Adipocyte (in vitro differentiated cells): Measurements from ENCODE around the gene NR5A2.

ENCODE experiments used
- DNase-seq: peaks from one replicate; pipeline ENCODE4 v3.0.0-alpha.2; 2015; ENCODE audit warnings: low read depth
- H3K27me3 ChIP-seq: replicated peaks from 2 replicates; pipeline ENCODE4 v1.7.0; 2013; ENCODE audit warnings: mild to moderate bottlenecking, low read length, moderate library complexity; ENCODE audit not compliant: control insufficient read depth, insufficient read depth
- H3K36me3 ChIP-seq: 2 replicates; pipeline ENCODE4 v1.7.0; 2013; ENCODE audit warnings: low read length, mild to moderate bottlenecking, moderate library complexity; ENCODE audit not compliant: control insufficient read depth, insufficient read depth, severe bottlenecking
- H3K4me1 ChIP-seq: 2 replicates; pipeline ENCODE4 v1.7.0; 2013; ENCODE audit warnings: mild to moderate bottlenecking, low read length, moderate library complexity; ENCODE audit not compliant: control insufficient read depth, insufficient read depth
- H3K4me3 ChIP-seq: 2 replicates; pipeline ENCODE4 v1.7.0; 2013; ENCODE audit warnings: mild to moderate bottlenecking, low read length, moderate library complexity
- H3K9ac ChIP-seq: 2 replicates; pipeline ENCODE4 v1.7.0; 2013; ENCODE audit warnings: mild to moderate bottlenecking, low read length, moderate library complexity
- H3K9me3 ChIP-seq: 2 replicates; pipeline ENCODE4 v1.7.0; 2013; ENCODE audit warnings: mild to moderate bottlenecking, low read length, moderate library complexity; ENCODE audit not compliant: control insufficient read depth

The NR5A2 gene

DNA sequence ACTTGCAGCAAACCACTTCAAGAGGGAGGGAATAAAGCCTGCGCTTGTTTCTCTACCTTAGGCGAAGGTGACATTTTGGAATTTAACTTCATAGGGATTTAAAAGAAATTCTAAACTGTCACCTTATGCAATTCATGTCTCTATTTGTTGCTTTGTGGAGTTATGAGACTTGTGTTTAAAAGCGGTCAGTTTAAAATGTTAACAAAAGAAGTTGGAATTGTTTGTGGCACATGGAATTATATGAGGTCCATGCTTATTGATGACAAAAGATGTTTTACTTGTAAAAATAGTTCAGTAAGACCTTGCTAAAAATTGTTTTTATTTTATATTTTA lies 15.8 kb downstream of the NR5A2 start:
- DNase-seq, result no peak
- Histone ChIP-seq H3K4me1 (peaks cover 18% of the 10 kb centered on the region), H3K4me3 (peak overlapping the region; percentile 64), H3K9ac (no peak overlapping the region), H3K27me3 (peaks cover 72% of the 10 kb centered on the region), H3K9me3 (no peaks in the 10 kb centered on the region), H3K36me3 (no peaks in the 10 kb centered on the region)

DNA sequence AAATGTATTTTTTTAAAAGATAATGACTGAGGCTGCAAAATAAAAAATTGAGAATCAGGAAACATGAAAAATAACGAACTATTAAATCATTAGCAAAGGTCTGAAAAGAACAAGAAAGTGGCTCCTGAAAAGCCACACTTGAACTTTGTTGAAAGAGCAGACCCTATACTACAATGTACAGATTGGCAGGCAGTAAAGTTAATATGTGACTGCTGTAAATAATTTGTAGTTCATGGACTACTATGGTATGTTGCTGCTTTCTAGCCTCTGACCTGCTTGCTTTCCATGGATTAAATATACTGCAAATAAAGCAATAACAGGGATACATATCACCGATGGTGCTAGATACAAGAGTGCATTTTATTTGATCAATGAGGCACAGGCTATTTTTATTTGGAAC lies 18.6 kb downstream of the NR5A2 start:
- Histone ChIP-seq H3K9me3 (no peaks in the 10 kb centered on the region), H3K4me3 (no peak overlapping the region), H3K36me3 (no peaks in the 10 kb centered on the region), H3K27me3 (peaks cover 48% of the 10 kb centered on the region), H3K9ac (no peak overlapping the region), H3K4me1 (peaks cover 6% of the 10 kb centered on the region)
- DNase-seq, result no peak

DNA sequence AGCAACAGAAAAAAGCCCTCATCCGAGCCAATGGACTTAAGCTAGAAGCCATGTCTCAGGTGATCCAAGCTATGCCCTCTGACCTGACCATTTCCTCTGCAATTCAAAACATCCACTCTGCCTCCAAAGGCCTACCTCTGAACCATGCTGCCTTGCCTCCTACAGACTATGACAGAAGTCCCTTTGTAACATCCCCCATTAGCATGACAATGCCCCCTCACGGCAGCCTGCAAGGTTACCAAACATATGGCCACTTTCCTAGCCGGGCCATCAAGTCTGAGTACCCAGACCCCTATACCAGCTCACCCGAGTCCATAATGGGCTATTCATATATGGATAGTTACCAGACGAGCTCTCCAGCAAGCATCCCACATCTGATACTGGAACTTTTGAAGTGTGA lies 20.7 kb downstream of the NR5A2 start:
- DNase-seq, result no peak
- peaks cover 27% of the 10 kb centered on the region for H3K27me3 ChIP-seq
- H3K9me3 ChIP-seq, result no peaks in the 10 kb centered on the region
- no peak overlapping the region for H3K4me3 ChIP-seq
- no peak overlapping the region for H3K9ac ChIP-seq
- H3K36me3 ChIP-seq, result no peaks in the 10 kb centered on the region
- H3K4me1 ChIP-seq, result peaks cover 1% of the 10 kb centered on the region

DNA sequence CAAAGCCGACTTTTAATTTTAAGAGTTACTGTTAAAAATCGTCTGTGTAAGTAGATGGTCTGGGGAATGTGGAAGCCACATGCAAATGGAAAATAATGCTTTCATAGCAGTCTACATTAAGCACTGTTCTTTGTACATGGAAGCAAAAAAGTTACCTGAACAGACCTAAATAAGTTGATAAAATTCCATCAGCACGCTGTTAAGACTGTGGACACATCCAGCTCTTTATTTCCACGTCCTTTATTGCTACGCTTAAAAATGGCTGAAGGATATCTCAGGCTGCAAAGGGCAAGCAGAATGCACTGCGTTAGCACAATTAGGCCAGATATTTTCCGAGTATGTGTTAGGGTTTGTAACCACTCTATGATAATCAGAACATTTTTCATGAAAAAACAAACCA lies 22.3 kb downstream of the NR5A2 start:
- no peak for DNase-seq
- no peaks in the 10 kb centered on the region for H3K36me3 ChIP-seq
- H3K4me3 ChIP-seq, result no peak overlapping the region
- peaks cover 13% of the 10 kb centered on the region for H3K27me3 ChIP-seq
- H3K9ac ChIP-seq, result no peak overlapping the region
- H3K4me1 ChIP-seq, result peaks cover 9% of the 10 kb centered on the region
- H3K9me3 ChIP-seq, result no peaks in the 10 kb centered on the region

DNA sequence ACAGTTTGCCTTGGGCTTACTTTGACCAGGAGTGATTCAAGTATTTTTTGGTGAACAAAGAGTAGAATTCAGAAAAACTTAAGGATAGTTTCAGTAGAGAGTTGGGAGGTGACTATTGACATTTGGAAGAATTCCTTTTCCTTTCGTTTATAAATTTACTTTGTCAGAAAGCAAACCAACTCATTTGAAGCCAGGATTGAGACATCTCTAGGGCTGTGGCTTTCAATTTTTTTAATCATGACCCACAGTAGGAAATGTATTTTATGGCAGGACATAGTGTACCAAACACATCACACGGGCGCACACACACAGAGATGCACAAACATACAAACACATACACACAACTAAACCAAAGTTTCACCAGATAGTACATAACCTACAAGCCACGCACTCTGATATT lies 24.1 kb downstream of the NR5A2 start:
- Histone ChIP-seq H3K4me1 (peaks cover 9% of the 10 kb centered on the region), H3K27me3 (peaks cover 17% of the 10 kb centered on the region), H3K9ac (no peak overlapping the region), H3K4me3 (no peak overlapping the region), H3K9me3 (no peaks in the 10 kb centered on the region), H3K36me3 (no peaks in the 10 kb centered on the region)
- no peak for DNase-seq

DNA sequence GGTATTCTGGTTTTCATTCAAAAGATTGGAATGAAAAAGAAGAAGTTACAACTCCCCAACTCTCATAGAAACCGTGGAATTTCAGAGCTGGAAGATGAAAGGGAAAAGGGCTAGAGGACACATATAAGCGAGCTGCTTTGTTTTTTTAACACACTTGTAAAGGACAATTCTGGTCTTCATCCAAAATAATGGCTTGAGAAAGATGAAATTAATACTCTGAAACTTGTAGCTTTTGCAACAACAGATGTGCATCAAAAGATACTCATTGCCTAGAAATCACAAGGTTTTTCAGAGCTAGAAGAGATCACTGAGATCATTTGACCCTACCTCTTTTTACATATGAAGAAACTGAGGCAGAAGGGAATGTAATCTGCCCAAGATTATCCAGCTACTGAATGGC lies 25.6 kb downstream of the NR5A2 start:
- H3K9ac ChIP-seq, result no peak overlapping the region
- no peaks in the 10 kb centered on the region for H3K9me3 ChIP-seq
- peak; percentile 20 for DNase-seq
- H3K36me3 ChIP-seq, result no peaks in the 10 kb centered on the region
- no peak overlapping the region for H3K4me3 ChIP-seq
- peaks cover 20% of the 10 kb centered on the region for H3K27me3 ChIP-seq
- peaks cover 9% of the 10 kb centered on the region for H3K4me1 ChIP-seq

DNA sequence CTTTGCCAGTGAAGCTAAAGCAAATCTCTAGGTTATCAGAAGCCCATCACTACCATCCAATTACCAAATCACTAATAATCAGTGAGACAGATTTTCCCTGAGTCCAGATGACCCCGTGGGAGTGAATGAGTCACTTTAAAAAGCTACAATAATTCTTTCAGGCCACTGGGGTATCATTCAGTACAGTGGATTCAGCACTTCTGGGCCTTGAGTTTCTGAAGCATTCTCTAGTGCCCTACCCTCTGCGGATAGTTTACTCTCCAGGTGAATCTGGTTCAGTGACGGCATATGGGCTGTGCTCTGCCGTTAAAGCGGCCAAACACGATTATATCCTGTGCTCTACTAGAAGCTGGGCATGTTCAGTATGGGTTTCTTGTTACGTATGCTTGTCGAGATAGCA lies 26.1 kb downstream of the NR5A2 start:
- H3K9ac ChIP-seq, result no peak overlapping the region
- H3K36me3 ChIP-seq, result no peaks in the 10 kb centered on the region
- no peak for DNase-seq
- peaks cover 9% of the 10 kb centered on the region for H3K4me1 ChIP-seq
- peaks cover 17% of the 10 kb centered on the region for H3K27me3 ChIP-seq
- no peak overlapping the region for H3K4me3 ChIP-seq
- no peaks in the 10 kb centered on the region for H3K9me3 ChIP-seq

DNA sequence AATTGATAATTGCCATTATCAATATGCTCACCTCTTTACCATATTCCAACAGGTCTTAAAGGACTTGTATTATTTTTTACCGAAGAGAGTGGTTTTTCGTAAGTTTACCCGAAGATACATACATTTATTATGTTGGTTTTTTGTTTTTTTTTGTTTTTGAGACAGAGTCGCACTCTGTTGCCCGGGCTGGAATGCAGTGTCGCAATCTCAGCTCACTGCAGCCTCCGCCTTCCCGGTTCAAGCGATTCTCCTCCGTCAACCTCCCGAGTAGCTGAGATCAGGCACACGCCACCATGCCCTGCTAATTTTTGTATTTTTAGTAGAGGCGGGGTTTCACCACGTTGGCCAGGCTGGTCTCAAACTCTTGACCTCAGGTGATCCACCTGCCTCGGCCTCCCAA lies 30.8 kb downstream of the NR5A2 start:
- DNase-seq, result no peak
- Histone ChIP-seq H3K27me3 (peaks cover 28% of the 10 kb centered on the region), H3K4me1 (peaks cover 7% of the 10 kb centered on the region), H3K4me3 (no peak overlapping the region), H3K9ac (no peak overlapping the region), H3K9me3 (no peaks in the 10 kb centered on the region), H3K36me3 (no peaks in the 10 kb centered on the region)

DNA sequence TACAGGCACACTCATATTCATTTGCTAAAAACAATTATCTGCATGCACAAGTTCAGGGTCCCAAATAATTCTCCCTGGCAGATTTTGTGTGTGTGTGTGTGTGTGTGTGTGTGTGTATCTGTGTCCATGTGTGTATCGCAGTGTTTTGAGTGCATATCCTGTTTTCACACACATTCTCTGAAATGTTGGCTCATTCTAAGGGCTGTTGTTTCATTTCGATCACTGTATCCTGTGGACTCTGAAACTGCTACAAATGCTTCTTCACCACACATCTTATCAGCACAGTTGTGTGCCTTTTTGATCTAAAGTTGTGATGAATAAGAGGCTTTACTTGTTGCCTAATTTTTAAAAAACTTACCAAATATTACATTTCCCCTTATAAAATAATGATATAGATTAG lies 34.6 kb downstream of the NR5A2 start:
- Histone ChIP-seq H3K9me3 (no peaks in the 10 kb centered on the region), H3K4me1 (no peaks in the 10 kb centered on the region)

DNA sequence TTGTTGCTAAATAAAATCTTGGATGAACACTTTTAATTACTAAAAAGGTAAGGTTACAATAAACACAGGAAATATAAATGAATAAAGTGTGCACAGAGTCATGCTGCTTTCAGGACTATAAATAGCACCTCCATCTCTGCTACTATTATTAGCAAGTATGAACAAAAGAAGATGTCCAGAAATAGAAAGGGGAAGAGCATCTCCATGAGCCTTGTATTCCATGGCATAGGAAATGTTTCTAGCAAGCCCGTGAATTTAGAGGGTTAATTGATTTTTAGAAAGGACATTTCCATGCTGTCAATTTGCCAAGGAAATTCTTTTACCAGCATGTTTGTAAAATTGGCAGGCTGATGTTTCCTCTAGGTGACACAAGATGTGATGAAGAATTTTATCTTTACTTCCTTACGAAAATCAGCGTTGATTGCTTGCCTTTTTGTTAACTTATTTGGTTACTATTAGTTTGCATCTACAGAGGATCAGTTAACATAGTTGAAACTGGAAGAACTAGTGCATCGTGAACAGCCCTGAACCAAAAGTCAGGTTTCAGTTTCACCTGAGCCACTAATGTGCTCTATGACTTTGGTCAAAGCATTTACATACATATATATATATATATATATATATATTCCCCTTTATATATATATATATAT lies 45.3 kb downstream of the NR5A2 start:
- no peak overlapping the region for H3K9ac ChIP-seq
- H3K9me3 ChIP-seq, result no peaks in the 10 kb centered on the region
- no peaks in the 10 kb centered on the region for H3K36me3 ChIP-seq
- no peak overlapping the region for H3K4me3 ChIP-seq
- H3K4me1 ChIP-seq, result peaks cover 17% of the 10 kb centered on the region
- peaks cover 6% of the 10 kb centered on the region for H3K27me3 ChIP-seq
- no peak for DNase-seq

More for the DNA sequence above, 34.6 kb downstream of the NR5A2 start:
- Histone ChIP-seq H3K27me3 (peaks cover 14% of the 10 kb centered on the region), H3K36me3 (no peaks in the 10 kb centered on the region), H3K9ac (no peak overlapping the region), H3K4me3 (no peak overlapping the region)
- DNase-seq, result no peak

DNA sequence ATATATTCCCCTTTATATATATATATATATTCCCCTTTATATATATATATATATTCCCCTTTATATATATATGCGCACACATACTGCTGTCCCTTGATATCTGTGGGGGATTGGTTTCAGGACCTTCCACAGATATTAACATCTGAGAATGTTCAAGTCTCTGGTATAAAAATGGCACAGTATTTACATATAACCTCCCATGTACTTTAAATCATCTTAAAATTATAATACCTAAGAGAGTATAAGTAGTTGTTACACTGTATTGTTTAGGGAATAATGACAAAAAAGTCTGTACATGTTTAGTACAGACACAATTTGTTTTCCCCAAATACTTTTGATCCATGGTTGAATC lies 45.8 kb downstream of the NR5A2 start:
- Histone ChIP-seq H3K4me1 (peaks cover 17% of the 10 kb centered on the region), H3K36me3 (no peaks in the 10 kb centered on the region), H3K27me3 (peaks cover 4% of the 10 kb centered on the region), H3K9me3 (no peaks in the 10 kb centered on the region), H3K9ac (no peak overlapping the region), H3K4me3 (no peak overlapping the region)
- DNase-seq, result no peak

DNA sequence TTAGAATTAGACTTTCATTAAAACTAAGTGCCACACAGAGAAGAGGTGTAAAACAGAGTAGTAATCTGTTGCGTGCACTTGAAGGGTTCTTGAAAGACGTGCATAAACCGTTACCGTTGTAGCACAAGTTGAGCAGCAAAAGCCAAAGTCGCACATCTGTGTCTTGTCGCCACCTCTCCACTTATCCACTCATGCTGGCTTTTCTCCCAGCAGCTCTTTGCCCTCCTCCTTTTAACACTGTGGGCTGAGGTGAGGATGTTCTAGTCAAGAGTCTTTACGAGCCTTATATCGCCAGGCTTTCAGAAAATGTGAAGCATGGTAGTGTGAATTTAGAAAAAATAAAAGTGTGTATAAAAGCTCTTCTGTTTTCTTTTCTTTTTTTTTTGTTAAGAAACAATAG lies 48.0 kb downstream of the NR5A2 start:
- H3K4me1 ChIP-seq, result peaks cover 17% of the 10 kb centered on the region
- no peaks in the 10 kb centered on the region for H3K9me3 ChIP-seq
- no peaks in the 10 kb centered on the region for H3K27me3 ChIP-seq
- H3K9ac ChIP-seq, result no peak overlapping the region
- peak overlapping the region; percentile 48 for H3K4me3 ChIP-seq
- no peaks in the 10 kb centered on the region for H3K36me3 ChIP-seq
- DNase-seq, result no peak
